ENCODE measurements around the gene RNF25. TPM values are rescaled to one million over a fixed set of nuclear protein-coding genes. Genes with fewer than 3 reads are reported as not detected.

RNF25 gene
- total and polyA plus RNA-seq, 2 experiments from 2014 or later = 18.3 to 22.2 TPM

GRCh38 chr2:218615868-218616315 is 55.9 kb downstream of the RNF25 start:
- Histone ChIP-seq H3F3A (replicated peaks; ENCODE audit: low read depth) (no peaks in the 10 kb centered on the region), H3K4me2 (no peak overlapping the region), H3K79me2 (replicated peaks; ENCODE audit: insufficient read depth) (no peaks in the 10 kb centered on the region), H3K27me3 (ENCODE audit: insufficient read depth) (no peaks in the 10 kb centered on the region), H3K4me1 (ENCODE audit: insufficient read depth) (no peaks in the 10 kb centered on the region), H3K9me2 (ENCODE audit: insufficient read depth) (no peaks in the 10 kb centered on the region), H4K20me1 (replicated peaks; ENCODE audit: insufficient read depth) (no peaks in the 10 kb centered on the region), H3K36me3 (ENCODE audit: insufficient read depth) (no peaks in the 10 kb centered on the region), H3K4me3 (no peak overlapping the region), H3K27ac (ENCODE audit: low read depth) (no peak overlapping the region), H2AFZ (no peak overlapping the region)
- no peak for DNase-seq (ENCODE audit: low spot score)
- peaks cover 3% of the 10 kb centered on the region for H3K27me3 Mint-ChIP-seq (ENCODE audit: insufficient read depth, low read depth, poor library complexity)
- no peaks in the 10 kb centered on the region; the same call in 2 of the 3 replicates for H3K9me3 Mint-ChIP-seq
- H3K36me3 Mint-ChIP-seq (ENCODE audit: low read depth) = no peaks in the 10 kb centered on the region
- H3K27ac Mint-ChIP-seq = no peak overlapping the region
- TF ChIP-seq, protein P1, sequence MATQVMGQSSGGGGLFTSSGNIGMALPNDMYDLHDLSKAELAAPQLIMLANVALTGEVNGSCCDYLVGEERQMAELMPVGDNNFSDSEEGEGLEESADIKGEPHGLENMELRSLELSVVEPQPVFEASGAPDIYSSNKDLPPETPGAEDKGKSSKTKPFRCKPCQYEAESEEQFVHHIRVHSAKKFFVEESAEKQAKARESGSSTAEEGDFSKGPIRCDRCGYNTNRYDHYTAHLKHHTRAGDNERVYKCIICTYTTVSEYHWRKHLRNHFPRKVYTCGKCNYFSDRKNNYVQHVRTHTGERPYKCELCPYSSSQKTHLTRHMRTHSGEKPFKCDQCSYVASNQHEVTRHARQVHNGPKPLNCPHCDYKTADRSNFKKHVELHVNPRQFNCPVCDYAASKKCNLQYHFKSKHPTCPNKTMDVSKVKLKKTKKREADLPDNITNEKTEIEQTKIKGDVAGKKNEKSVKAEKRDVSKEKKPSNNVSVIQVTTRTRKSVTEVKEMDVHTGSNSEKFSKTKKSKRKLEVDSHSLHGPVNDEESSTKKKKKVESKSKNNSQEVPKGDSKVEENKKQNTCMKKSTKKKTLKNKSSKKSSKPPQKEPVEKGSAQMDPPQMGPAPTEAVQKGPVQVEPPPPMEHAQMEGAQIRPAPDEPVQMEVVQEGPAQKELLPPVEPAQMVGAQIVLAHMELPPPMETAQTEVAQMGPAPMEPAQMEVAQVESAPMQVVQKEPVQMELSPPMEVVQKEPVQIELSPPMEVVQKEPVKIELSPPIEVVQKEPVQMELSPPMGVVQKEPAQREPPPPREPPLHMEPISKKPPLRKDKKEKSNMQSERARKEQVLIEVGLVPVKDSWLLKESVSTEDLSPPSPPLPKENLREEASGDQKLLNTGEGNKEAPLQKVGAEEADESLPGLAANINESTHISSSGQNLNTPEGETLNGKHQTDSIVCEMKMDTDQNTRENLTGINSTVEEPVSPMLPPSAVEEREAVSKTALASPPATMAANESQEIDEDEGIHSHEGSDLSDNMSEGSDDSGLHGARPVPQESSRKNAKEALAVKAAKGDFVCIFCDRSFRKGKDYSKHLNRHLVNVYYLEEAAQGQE (IDR thresholded peaks at IDR 0.05; ENCODE audit: unreplicated experiment) = no peak
- no peak for TF ChIP-seq JUNB (IDR thresholded peaks at IDR 0.05; ENCODE audit: unreplicated experiment)
- no peak for TF ChIP-seq EZH2phosphoT487 (IDR thresholded peaks at IDR 0.05; ENCODE audit: unreplicated experiment)
- TF ChIP-seq CTCF (conservative IDR thresholded peaks at IDR 0.05; ENCODE audit: low read depth in 2 of 2) = no peak
- no peak for TF ChIP-seq NANOG (IDR thresholded peaks at IDR 0.05; ENCODE audit: borderline replicate concordance)
- no peak for TF ChIP-seq ZNF331 (CRISPR knock-in tag; IDR thresholded peaks at IDR 0.05; ENCODE audit: low read depth)
- no peak for TF ChIP-seq CREB1 (CRISPR knock-in tag; IDR thresholded peaks at IDR 0.05; ENCODE audit: low read depth)
- TF ChIP-seq ZNF462 (CRISPR knock-in tag; IDR thresholded peaks at IDR 0.05) = no peak
- TF ChIP-seq POLR2AphosphoS5 (IDR thresholded peaks at IDR 0.05; ENCODE audit: low read depth) = no peak
- TF ChIP-seq STAT1 (IDR thresholded peaks at IDR 0.05; ENCODE audit: unreplicated experiment) = no peak
- no peak for TF ChIP-seq EZH2 (IDR thresholded peaks at IDR 0.05; ENCODE audit: low read depth, unreplicated experiment)
- no peak for TF ChIP-seq ZNF114 (CRISPR knock-in tag; IDR thresholded peaks at IDR 0.05)
- TF ChIP-seq, protein P2, sequence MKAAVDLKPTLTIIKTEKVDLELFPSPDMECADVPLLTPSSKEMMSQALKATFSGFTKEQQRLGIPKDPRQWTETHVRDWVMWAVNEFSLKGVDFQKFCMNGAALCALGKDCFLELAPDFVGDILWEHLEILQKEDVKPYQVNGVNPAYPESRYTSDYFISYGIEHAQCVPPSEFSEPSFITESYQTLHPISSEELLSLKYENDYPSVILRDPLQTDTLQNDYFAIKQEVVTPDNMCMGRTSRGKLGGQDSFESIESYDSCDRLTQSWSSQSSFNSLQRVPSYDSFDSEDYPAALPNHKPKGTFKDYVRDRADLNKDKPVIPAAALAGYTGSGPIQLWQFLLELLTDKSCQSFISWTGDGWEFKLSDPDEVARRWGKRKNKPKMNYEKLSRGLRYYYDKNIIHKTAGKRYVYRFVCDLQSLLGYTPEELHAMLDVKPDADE (IDR thresholded peaks at IDR 0.05) = no peak
- no peak overlapping the region for H3K4me3 Mint-ChIP-seq
- H3K4me1 Mint-ChIP-seq = no peaks in the 10 kb centered on the region
- ATAC-seq = no peak

Measured in GM23338 (cell line).